K562 (cell line): ENCODE results near the gene PPP4C. TPM values are rescaled to one million over a fixed set of nuclear protein-coding genes. Genes with fewer than 3 reads are reported as not detected.

ENCODE experiments used
- ARNT ChIP-seq, 2 experiments: fragments of 450-650 bp; IDR thresholded peaks; 2 replicates each; pipeline ENCODE4 v1.6.1; 2016; ENCODE audit warnings: mild to moderate bottlenecking in 1 of 2
- BHLHE40 ChIP-seq: IDR thresholded peaks from 2 replicates; pipeline ENCODE4 v1.6.1; 2011; ENCODE audit warnings: low read length, improper control_type of control experiment
- CEBPG ChIP-seq, 3 experiments: fragments of 200-800 bp in 1 of 3; sonication (Bioruptor generic) in 1 of 3; sonication (generic) in 1 of 3; formaldehyde crosslinking in 1 of 3; IDR thresholded peaks in 2 of 3; conservative IDR thresholded peaks in 1 of 3; 2 replicates each; pipeline versions ENCODE4 v1.6.1 to v1.8.0; 2016 to 2022; ENCODE audit warnings: missing compliant biosample characterization in 2 of 3, missing genetic modification characterization in 2 of 3, mild to moderate bottlenecking in 1 of 3, missing genetic modification reagents in 1 of 3
- CTBP1 ChIP-seq: fragments of 450-650 bp; IDR thresholded peaks from 2 replicates; pipeline ENCODE4 v1.6.1; 2016; ENCODE audit warnings: borderline replicate concordance
- DLX4 ChIP-seq: fragments of 250-450 bp; sonication (Bioruptor Pico); IDR thresholded peaks from 2 replicates; pipeline ENCODE4 v1.6.1; 2021; ENCODE audit warnings: mild to moderate bottlenecking
- FOXP1 ChIP-seq: sonication (generic); formaldehyde crosslinking; IDR thresholded peaks from 2 replicates; pipeline ENCODE4 v1.8.0; 2022; ENCODE audit warnings: mild to moderate bottlenecking, missing genetic modification reagents
- HDAC3 ChIP-seq: fragments of 450-650 bp; IDR thresholded peaks from 2 replicates; pipeline ENCODE4 v1.6.1; 2018; ENCODE audit warnings: borderline replicate concordance, mild to moderate bottlenecking, moderate library complexity; ENCODE audit not compliant: partially characterized antibody
- KDM1A ChIP-seq, 2 experiments: fragments of 450-650 bp; IDR thresholded peaks; 2 replicates each; pipeline ENCODE4 v1.6.1; 2016; ENCODE audit warnings: mild to moderate bottlenecking in 2 of 2
- NFXL1 ChIP-seq: fragments of 450-650 bp; formaldehyde crosslinking; IDR thresholded peaks from 2 replicates; pipeline ENCODE4 v1.4.0; 2021; ENCODE audit warnings: mild to moderate bottlenecking
- PHB ChIP-seq: fragments of 250-450 bp; sonication (Bioruptor Pico); IDR thresholded peaks from 2 replicates; pipeline ENCODE4 v1.5.0; 2021
- POLR2G ChIP-seq: fragments of 200-400 bp; formaldehyde crosslinking; IDR thresholded peaks from 2 replicates; pipeline ENCODE4 v1.6.1; 2017; ENCODE audit warnings: low read depth, mild to moderate bottlenecking, antibody characterized with exemption, low read length, moderate library complexity
- POU5F1 ChIP-seq: fragments of 150-350 bp; IDR thresholded peaks from 2 replicates; pipeline ENCODE4 v1.6.1; 2014; ENCODE audit warnings: borderline replicate concordance, low read length, low read depth, mild to moderate bottlenecking; ENCODE audit not compliant: partially characterized antibody
- SIRT6 ChIP-seq: IDR thresholded peaks from one replicate; pipeline ENCODE4 v1.6.1; 2012; ENCODE audit warnings: low read depth, mild to moderate bottlenecking, control low read depth, inconsistent platforms, low read length, moderate library complexity
- TAF1 ChIP-seq: IDR thresholded peaks from 2 replicates; pipeline ENCODE4 v1.6.1; 2011; ENCODE audit warnings: mild to moderate bottlenecking, low read length, moderate library complexity; ENCODE audit not compliant: insufficient read depth, control insufficient read depth, severe bottlenecking; ENCODE audit errors: extremely low read depth
- TCF7L2 ChIP-seq: fragments of 150-350 bp; IDR thresholded peaks from 2 replicates; pipeline ENCODE4 v1.6.1; 2016; ENCODE audit warnings: low read depth, mild to moderate bottlenecking, low read length, moderate library complexity
- ZFP30 ChIP-seq: fragments of 250-450 bp; sonication (Bioruptor Pico); IDR thresholded peaks from 2 replicates; pipeline ENCODE4 v1.8.0; 2022; ENCODE audit warnings: moderate library complexity, mild to moderate bottlenecking, inconsistent platforms, borderline replicate concordance
- ZNF175 ChIP-seq: fragments of 200-800 bp; sonication (Bioruptor generic); IDR thresholded peaks from 2 replicates; pipeline ENCODE4 v1.6.1; 2016; ENCODE audit warnings: low read depth, mild to moderate bottlenecking, missing genetic modification characterization, missing compliant biosample characterization
- ZNF324 ChIP-seq: fragments of 250-450 bp; sonication (Bioruptor Pico); IDR thresholded peaks from 2 replicates; pipeline ENCODE4 v1.4.0; 2020; ENCODE audit warnings: mild to moderate bottlenecking
- ZNF347 ChIP-seq: fragments of 450-650 bp; formaldehyde crosslinking; IDR thresholded peaks from 2 replicates; pipeline ENCODE4 v1.4.0; 2020; ENCODE audit warnings: low read depth, mild to moderate bottlenecking, moderate library complexity
- ZNF551 ChIP-seq: fragments of 250-450 bp; sonication (Bioruptor Pico); IDR thresholded peaks from 2 replicates; pipeline ENCODE4 v1.5.0; 2021; ENCODE audit warnings: mild to moderate bottlenecking, moderate library complexity
- polyA plus RNA-seq, 8 experiments: library from polyadenylated mRNA; depleted of rRNA in 4 of 8; stranded (reverse) in 5 of 8; unstranded in 3 of 8; fragments of >200 nt; fragmentation: Nextera tagmentation in 2 of 8; fragmentation: Illumina TruSeq in 1 of 8; extraction: Ambion mirVana in 2 of 8; extraction: Trizol in 1 of 8; gene quantifications; 2 replicates each; pipeline versions ENCODE4 v1.2.1 to v1.2.3, GENCODE V29; 2011 to 2014; ENCODE audit warnings: inconsistent platforms in 1 of 8, missing spikeins in 1 of 8
- total RNA-seq, 7 experiments: library from RNA; depleted of rRNA in 6 of 7; stranded (reverse); fragments of >200 nt in 6 of 7; fragmentation: Illumina TruSeq in 2 of 7; extraction: Trizol in 2 of 7; gene quantifications; 2 replicates each; pipeline versions ENCODE4 v1.2.1 to v1.2.3, GENCODE V29; 2011 to 2021; ENCODE audit warnings: low replicate concordance in 1 of 7
- TF ChIP-seq, protein P1 (sequence below), 2 experiments: fragments of 450-650 bp in 1 of 2; sonication (generic) in 1 of 2; formaldehyde crosslinking in 1 of 2; IDR thresholded peaks in 1 of 2; conservative IDR thresholded peaks in 1 of 2; 2 replicates each; pipeline versions ENCODE4 v1.6.1 to v1.8.1; 2016 to 2023; ENCODE audit warnings: mild to moderate bottlenecking in 2 of 2, moderate library complexity in 2 of 2, inconsistent platforms in 1 of 2, missing genetic modification reagents in 1 of 2
- TF ChIP-seq, protein P2 (sequence below), 2 experiments: fragments of 200-800 bp in 1 of 2; sonication (Bioruptor generic) in 1 of 2; sonication (generic) in 1 of 2; formaldehyde crosslinking in 1 of 2; IDR thresholded peaks in 1 of 2; conservative IDR thresholded peaks in 1 of 2; 2 replicates each; pipeline versions ENCODE4 v1.5.0 to v1.6.1; 2016 to 2020; ENCODE audit warnings: missing compliant biosample characterization in 1 of 2, missing genetic modification characterization in 1 of 2, missing genetic modification reagents in 1 of 2
- TF ChIP-seq, protein P3 (sequence below): fragments of 450-650 bp; IDR thresholded peaks from 2 replicates; pipeline ENCODE4 v1.6.1; 2016; ENCODE audit warnings: low read depth, mild to moderate bottlenecking, moderate library complexity

Gene PPP4C
- total and polyA plus RNA-seq, 9 of the 15 experiments (the other 6 are each of a cell fraction or from before 2014, with no cell fraction given), result 3.5 to 183 (median 131) TPM

GRCh38 chr16:30091474-30092372 is 15.9 kb downstream of the PPP4C start, which contains the start of gene TBX6 (continued):
- TF ChIP-seq, protein P1, sequence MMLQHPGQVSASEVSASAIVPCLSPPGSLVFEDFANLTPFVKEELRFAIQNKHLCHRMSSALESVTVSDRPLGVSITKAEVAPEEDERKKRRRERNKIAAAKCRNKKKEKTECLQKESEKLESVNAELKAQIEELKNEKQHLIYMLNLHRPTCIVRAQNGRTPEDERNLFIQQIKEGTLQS (IDR thresholded peaks at IDR 0.05), result no peak
- TF ChIP-seq, protein P1 (CRISPR knock-in tag; conservative IDR thresholded peaks at IDR 0.05), result peak; percentile 59; the same call in 1 of the 2 replicates
- no peak for TF ChIP-seq ZNF551 (CRISPR knock-in tag)
- no peak for TF ChIP-seq TCF7L2
- no peak for TF ChIP-seq ZNF324 (CRISPR knock-in tag)
- no peak for TF ChIP-seq PHB (CRISPR knock-in tag)
- no peak for TF ChIP-seq SIRT6
- TF ChIP-seq POU5F1, result peak; percentile 50
- no peak for TF ChIP-seq ZFP30 (CRISPR knock-in tag)
- TF ChIP-seq, protein P2, sequence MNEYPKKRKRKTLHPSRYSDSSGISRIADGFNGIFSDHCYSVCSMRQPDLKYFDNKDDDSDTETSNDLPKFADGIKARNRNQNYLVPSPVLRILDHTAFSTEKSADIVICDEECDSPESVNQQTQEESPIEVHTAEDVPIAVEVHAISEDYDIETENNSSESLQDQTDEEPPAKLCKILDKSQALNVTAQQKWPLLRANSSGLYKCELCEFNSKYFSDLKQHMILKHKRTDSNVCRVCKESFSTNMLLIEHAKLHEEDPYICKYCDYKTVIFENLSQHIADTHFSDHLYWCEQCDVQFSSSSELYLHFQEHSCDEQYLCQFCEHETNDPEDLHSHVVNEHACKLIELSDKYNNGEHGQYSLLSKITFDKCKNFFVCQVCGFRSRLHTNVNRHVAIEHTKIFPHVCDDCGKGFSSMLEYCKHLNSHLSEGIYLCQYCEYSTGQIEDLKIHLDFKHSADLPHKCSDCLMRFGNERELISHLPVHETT (CRISPR knock-in tag; conservative IDR thresholded peaks at IDR 0.05 in 1 of 2, IDR thresholded peaks at IDR 0.05 in 1 of 2), result peak in 1 of 2 experiments; percentile 10; a peak in 1 of 4 replicates
- TF ChIP-seq CEBPG (CRISPR knock-in tag; IDR thresholded peaks at IDR 0.05), result no peak
- no peak for TF ChIP-seq CEBPG (tag; conservative IDR thresholded peaks at IDR 0.05 in 1 of 2, IDR thresholded peaks at IDR 0.05 in 1 of 2)
- no peak for TF ChIP-seq KDM1A (IDR thresholded peaks at IDR 0.05)
- peak; percentile 64; the same call in 1 of the 2 replicates for TF ChIP-seq CTBP1
- TF ChIP-seq, protein P3, sequence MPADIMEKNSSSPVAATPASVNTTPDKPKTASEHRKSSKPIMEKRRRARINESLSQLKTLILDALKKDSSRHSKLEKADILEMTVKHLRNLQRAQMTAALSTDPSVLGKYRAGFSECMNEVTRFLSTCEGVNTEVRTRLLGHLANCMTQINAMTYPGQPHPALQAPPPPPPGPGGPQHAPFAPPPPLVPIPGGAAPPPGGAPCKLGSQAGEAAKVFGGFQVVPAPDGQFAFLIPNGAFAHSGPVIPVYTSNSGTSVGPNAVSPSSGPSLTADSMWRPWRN, result no peak
- no peak for TF ChIP-seq HDAC3
- TF ChIP-seq POLR2G, result peak; percentile 91
- peak; percentile 92 for TF ChIP-seq ZNF175 (CRISPR knock-in tag)
- peak; percentile 19; the same call in 1 of the 2 replicates for TF ChIP-seq BHLHE40
- TF ChIP-seq NFXL1 (CRISPR knock-in tag), result no peak
- no peak; the same call in 1 of the 2 replicates for TF ChIP-seq FOXP1
- TF ChIP-seq ZNF347 (CRISPR knock-in tag), result no peak
- peak; percentile 58 for TF ChIP-seq TAF1
- TF ChIP-seq ARNT (IDR thresholded peaks at IDR 0.05), result no peak
- no peak for TF ChIP-seq DLX4 (CRISPR knock-in tag)
